ENCODE results near the gene FBXW9.

DNA sequence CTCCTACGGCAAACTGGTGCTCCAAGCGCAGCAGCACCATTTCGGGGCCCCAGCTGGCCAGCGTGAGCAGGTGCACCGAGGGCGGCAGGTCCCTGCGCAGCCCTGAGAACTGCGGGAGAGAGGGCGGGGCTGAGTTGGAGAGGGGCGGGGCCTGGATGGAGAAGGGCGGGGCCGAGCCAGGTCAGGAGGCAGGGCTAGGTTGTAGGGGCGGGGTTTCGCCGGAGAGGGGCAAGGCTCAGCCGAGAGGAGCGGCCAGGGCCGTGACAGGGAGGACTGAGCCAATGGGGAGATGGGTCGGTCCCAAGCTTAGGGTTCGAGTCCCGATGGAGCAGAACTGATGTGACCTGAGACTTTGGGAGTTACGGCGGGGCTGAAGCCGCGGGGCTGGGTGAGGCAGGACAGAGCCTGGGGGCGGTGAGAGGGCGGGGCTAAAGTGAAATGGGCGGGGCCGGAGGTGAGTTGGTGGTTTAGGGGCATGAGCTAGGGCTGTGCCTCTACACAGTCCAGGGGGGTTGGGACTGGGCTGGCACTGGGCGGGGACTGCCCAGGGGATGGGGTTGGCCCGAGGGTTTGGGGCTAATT, 48.9 kb downstream of the FBXW9 start:
- TF ChIP-seq ZNF24 (tag by site-specific recombination; IDR thresholded peaks at IDR 0.05): no peak
- TF ChIP-seq ZNF600 (tag by site-specific recombination; IDR thresholded peaks at IDR 0.05): no peak
- TF ChIP-seq, protein P1, sequence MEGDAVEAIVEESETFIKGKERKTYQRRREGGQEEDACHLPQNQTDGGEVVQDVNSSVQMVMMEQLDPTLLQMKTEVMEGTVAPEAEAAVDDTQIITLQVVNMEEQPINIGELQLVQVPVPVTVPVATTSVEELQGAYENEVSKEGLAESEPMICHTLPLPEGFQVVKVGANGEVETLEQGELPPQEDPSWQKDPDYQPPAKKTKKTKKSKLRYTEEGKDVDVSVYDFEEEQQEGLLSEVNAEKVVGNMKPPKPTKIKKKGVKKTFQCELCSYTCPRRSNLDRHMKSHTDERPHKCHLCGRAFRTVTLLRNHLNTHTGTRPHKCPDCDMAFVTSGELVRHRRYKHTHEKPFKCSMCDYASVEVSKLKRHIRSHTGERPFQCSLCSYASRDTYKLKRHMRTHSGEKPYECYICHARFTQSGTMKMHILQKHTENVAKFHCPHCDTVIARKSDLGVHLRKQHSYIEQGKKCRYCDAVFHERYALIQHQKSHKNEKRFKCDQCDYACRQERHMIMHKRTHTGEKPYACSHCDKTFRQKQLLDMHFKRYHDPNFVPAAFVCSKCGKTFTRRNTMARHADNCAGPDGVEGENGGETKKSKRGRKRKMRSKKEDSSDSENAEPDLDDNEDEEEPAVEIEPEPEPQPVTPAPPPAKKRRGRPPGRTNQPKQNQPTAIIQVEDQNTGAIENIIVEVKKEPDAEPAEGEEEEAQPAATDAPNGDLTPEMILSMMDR (tag by site-specific recombination; IDR thresholded peaks at IDR 0.05): no peak
